GM12878 (cell line): ENCODE results near the gene NCAM1. TPM values are rescaled to one million over a fixed set of nuclear protein-coding genes. Genes with fewer than 3 reads are reported as not detected.

Experiments used
- ATAC-seq: fragments of 200-7000 bp; cut with Tn5 transposase; 3 replicates; pipeline ENCODE4 v1.9.1; 2020; ENCODE audit warnings: mild to moderate bottlenecking, moderate library complexity
- BruUV-seq: library from RNA; stranded (reverse); fragments of 400-500 nt; replicated peaks from 2 replicates; lab custom pipeline; 2021; lab: Mats Ljungman, UMichigan
- CTCF ChIA-PET: fragments of 300-600 bp; sonication (Branson Sonifier 250); formaldehyde crosslinking; extraction: SDS; loops from one replicate; lab custom pipeline; 2021; ENCODE audit warnings: inconsistent platforms; lab: Yijun Ruan, JAX
- POLR2A ChIA-PET: fragments of 350-600 bp; formaldehyde crosslinking; extraction: SDS; loops from one replicate; lab custom pipeline; 2021; ENCODE audit warnings: inconsistent platforms; lab: Charles Lee
- RAD21 ChIA-PET: fragments of 300-600 bp; sonication (Branson Sonifier 250); formaldehyde crosslinking; loops from one replicate; lab custom pipeline; 2023; ENCODE audit warnings: antibody characterized with exemption; ENCODE audit not compliant: unreplicated experiment; lab: Charles Lee
- SMC1A ChIA-PET: fragments of 300-600 bp; sonication (Branson Sonifier 250); formaldehyde crosslinking; loops from one replicate; lab custom pipeline; 2023; ENCODE audit not compliant: unreplicated experiment, uncharacterized antibody; lab: Charles Lee
- DNase-seq: peaks from one replicate; pipeline ENCODE4 v3.0.0-alpha.2; 2011; ENCODE audit warnings: low read depth, low spot score
- FAIRE-seq: peaks from 3 replicates; lab custom pipeline; 2011; peaks lifted over from hg19 to GRCh38; lab: Jason Lieb, UNC
- H2AFZ ChIP-seq: 2 replicates; pipeline ENCODE4 v1.6.0; 2011; ENCODE audit warnings: low read depth, low read length, control low read depth; ENCODE audit not compliant: control insufficient read depth
- H3K27ac ChIP-seq: 2 replicates; pipeline ENCODE4 v1.5.1; 2011; ENCODE audit warnings: control low read depth; ENCODE audit not compliant: control insufficient read depth, insufficient read depth
- H3K27me3 ChIP-seq, 2 experiments: replicated peaks in 1 of 2; 2 replicates each; pipeline versions ENCODE4 v1.6.0 to v1.6.1; 2011; ENCODE audit warnings: low read length in 1 of 2; ENCODE audit not compliant: control insufficient read depth in 2 of 2, insufficient read depth in 2 of 2
- H3K36me3 ChIP-seq, 2 experiments: 2 replicates each; pipeline ENCODE4 v1.5.1; 2011; ENCODE audit warnings: low read length in 1 of 2; ENCODE audit not compliant: control insufficient read depth in 2 of 2, insufficient read depth in 2 of 2
- H3K4me1 ChIP-seq: 2 replicates; pipeline ENCODE4 v1.6.1; 2011; ENCODE audit warnings: mild to moderate bottlenecking, low read length, moderate library complexity, mixed read lengths; ENCODE audit not compliant: control insufficient read depth, insufficient read depth
- H3K4me2 ChIP-seq: 2 replicates; pipeline ENCODE4 v1.6.0; 2011; ENCODE audit warnings: control low read depth; ENCODE audit not compliant: control insufficient read depth, insufficient read depth
- H3K4me3 ChIP-seq: fragments of 200-600 bp; sonication (generic); 2 replicates; pipeline ENCODE4 v1.5.1; 2016
- H3K79me2 ChIP-seq: 2 replicates; pipeline ENCODE4 v1.6.0; 2011; ENCODE audit warnings: low read length; ENCODE audit not compliant: control insufficient read depth, insufficient read depth
- H3K9ac ChIP-seq: 2 replicates; pipeline ENCODE4 v1.8.0; 2011; ENCODE audit warnings: low read length, control low read depth, mixed read lengths; ENCODE audit not compliant: control insufficient read depth, insufficient read depth
- H3K9me3 ChIP-seq: replicated peaks from 3 replicates; pipeline ENCODE4 v1.5.1; 2011; ENCODE audit warnings: mild to moderate bottlenecking, low read length; ENCODE audit not compliant: control insufficient read depth, insufficient read depth
- H4K20me1 ChIP-seq: 2 replicates; pipeline ENCODE4 v1.6.0; 2011; ENCODE audit not compliant: control insufficient read depth, insufficient read depth
- CBFB ChIP-seq: IDR thresholded peaks from 2 replicates; pipeline ENCODE4 v1.6.1; 2016; ENCODE audit warnings: antibody characterized with exemption, low read depth
- CREM ChIP-seq: IDR thresholded peaks from 2 replicates; pipeline ENCODE4 v1.6.1; 2014; ENCODE audit warnings: antibody characterized with exemption, low read depth
- ELK1 ChIP-seq: IDR thresholded peaks from 2 replicates; pipeline ENCODE4 v1.6.1; 2012; ENCODE audit warnings: low read depth, low read length, improper control_type of control experiment
- FOXM1 ChIP-seq: IDR thresholded peaks from 2 replicates; pipeline ENCODE4 v1.6.1; 2012; ENCODE audit warnings: low read depth, mild to moderate bottlenecking, inconsistent platforms, low read length, moderate library complexity
- HDAC2 ChIP-seq: fragments of 200-600 bp; sonication (generic); IDR thresholded peaks from 2 replicates; pipeline ENCODE4 v1.6.1; 2017
- JUND ChIP-seq: IDR thresholded peaks from 2 replicates; pipeline ENCODE4 v1.6.1; 2012; ENCODE audit warnings: low read depth, mild to moderate bottlenecking, low read length, improper control_type of control experiment, moderate library complexity
- MTA3 ChIP-seq: IDR thresholded peaks from 2 replicates; pipeline ENCODE4 v1.6.1; 2012; ENCODE audit warnings: low read length, inconsistent platforms, borderline replicate concordance
- PAX5 ChIP-seq: IDR thresholded peaks from 2 replicates; pipeline ENCODE4 v1.6.1; 2011; ENCODE audit warnings: low read depth, low read length, borderline replicate concordance
- RAD51 ChIP-seq: fragments of 450-650 bp; IDR thresholded peaks from 2 replicates; pipeline ENCODE4 v1.6.1; 2016; ENCODE audit warnings: moderate library complexity, mild to moderate bottlenecking, inconsistent platforms
- RB1 ChIP-seq: fragments of 450-650 bp; formaldehyde crosslinking; IDR thresholded peaks from 2 replicates; pipeline ENCODE4 v1.6.1; 2017; ENCODE audit warnings: mild to moderate bottlenecking, borderline replicate concordance
- RELB ChIP-seq: fragments of 450-650 bp; IDR thresholded peaks from 2 replicates; pipeline ENCODE4 v1.6.1; 2017; ENCODE audit warnings: low read depth, mild to moderate bottlenecking, moderate library complexity
- SUPT20H ChIP-seq: IDR thresholded peaks from 2 replicates; pipeline ENCODE4 v1.6.1; 2011; ENCODE audit warnings: low read depth, mild to moderate bottlenecking, low read length, moderate library complexity, borderline replicate concordance; ENCODE audit not compliant: control insufficient read depth
- ZBTB40 ChIP-seq: fragments of 450-650 bp; IDR thresholded peaks from 2 replicates; pipeline ENCODE4 v1.6.1; 2016; ENCODE audit warnings: mild to moderate bottlenecking, moderate library complexity, borderline replicate concordance
- ZSCAN29 ChIP-seq: fragments of 450-650 bp; IDR thresholded peaks from 2 replicates; pipeline ENCODE4 v1.6.1; 2017; ENCODE audit warnings: mild to moderate bottlenecking, moderate library complexity
- WGBS: methylation state at CpG from one replicate; pipeline ENCODE4 v1.1.6; 2016; ENCODE audit warnings: low lambda C conversion rate; ENCODE audit not compliant: insufficient replicate concordance, insufficient coverage; ENCODE audit errors: missing lambda C conversion rate; 5-methylcytosine and 5-hydroxymethylcytosine counted together
- in situ Hi-C: fragments of 300-500 bp; cut with MboI; formaldehyde crosslinking; loops from 9 replicates; pipeline ENCODE4 v1.14.3; 2018; ENCODE audit warnings: mixed read lengths
- intact Hi-C: fragments of 100-400 bp; cut with micrococcal nuclease; formaldehyde crosslinking; loops from one replicate; pipeline ENCODE4 v1.14.2; 2022; ENCODE audit not compliant: unreplicated experiment
- polyA plus RNA-seq, 11 experiments: library from polyadenylated mRNA; depleted of rRNA in 4 of 11; unstranded in 6 of 11; stranded (reverse) in 5 of 11; fragments of >200 nt; fragmentation: Nextera tagmentation in 4 of 11; fragmentation: Illumina TruSeq in 1 of 11; extraction: Ambion mirVana in 4 of 11; extraction: Trizol in 1 of 11; gene quantifications; 1 replicate in 1 of 11; 2 replicates in 10 of 11; pipeline versions ENCODE4 v1.2.1 to v1.2.3, GENCODE V29; 2011 to 2016; ENCODE audit warnings: inconsistent platforms in 2 of 11, missing spikeins in 2 of 11, low read depth in 1 of 11
- total RNA-seq, 4 experiments: library from RNA; depleted of rRNA in 3 of 4; stranded (reverse); fragments of >200 nt in 3 of 4; fragmentation: Illumina TruSeq in 1 of 4; extraction: Trizol in 1 of 4; gene quantifications; 2 replicates each; pipeline versions ENCODE4 v1.2.1 to v1.2.3, GENCODE V29; 2013 to 2021

Gene NCAM1
- total and polyA plus RNA-seq, 10 of the 15 experiments (the other 5 are each of a cell fraction or from before 2014, with no cell fraction given) = 0.10 to 0.23 (median 0.11) TPM; not detected in 7

DNA sequence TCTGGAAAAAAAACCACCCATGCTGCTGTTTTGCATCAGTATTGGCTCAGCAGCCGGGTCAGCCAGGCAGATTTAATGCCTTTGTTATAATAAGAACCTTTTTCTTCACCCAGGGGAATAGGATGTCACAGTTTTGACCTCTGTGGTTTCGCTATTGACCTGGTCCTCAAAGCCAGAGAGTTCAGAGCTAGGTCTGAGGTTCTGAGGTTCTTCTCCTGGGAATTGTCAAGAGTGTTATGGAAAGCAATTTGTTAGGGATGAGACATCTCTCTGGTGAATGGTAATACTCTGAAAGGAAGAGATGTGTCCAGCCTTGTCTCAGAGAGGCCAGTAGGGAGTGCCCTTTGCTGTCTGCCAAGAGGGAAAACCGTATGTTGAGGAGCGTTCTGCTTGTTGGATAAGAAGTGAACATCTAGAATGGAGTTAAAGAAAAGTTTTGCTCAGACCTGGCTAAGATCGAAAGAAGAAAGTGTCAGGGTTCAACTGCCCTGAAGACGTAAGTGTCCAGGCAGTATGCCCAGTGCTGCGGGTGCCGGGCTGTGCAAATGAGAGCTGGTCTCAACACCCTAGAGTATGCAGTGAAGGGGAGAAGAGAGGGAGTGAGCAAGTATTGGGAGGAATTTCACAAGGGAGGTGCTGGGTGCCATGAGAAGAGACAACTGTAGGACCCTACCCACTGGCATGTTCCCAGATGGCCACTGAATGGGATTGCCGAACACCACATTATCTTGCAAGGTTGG lies 202.2 kb downstream of the NCAM1 start (continued):
- no peak for TF ChIP-seq ZBTB40
- TF ChIP-seq MTA3 = no peak
- TF ChIP-seq RB1 = no peak
- no peak for TF ChIP-seq RELB

DNA sequence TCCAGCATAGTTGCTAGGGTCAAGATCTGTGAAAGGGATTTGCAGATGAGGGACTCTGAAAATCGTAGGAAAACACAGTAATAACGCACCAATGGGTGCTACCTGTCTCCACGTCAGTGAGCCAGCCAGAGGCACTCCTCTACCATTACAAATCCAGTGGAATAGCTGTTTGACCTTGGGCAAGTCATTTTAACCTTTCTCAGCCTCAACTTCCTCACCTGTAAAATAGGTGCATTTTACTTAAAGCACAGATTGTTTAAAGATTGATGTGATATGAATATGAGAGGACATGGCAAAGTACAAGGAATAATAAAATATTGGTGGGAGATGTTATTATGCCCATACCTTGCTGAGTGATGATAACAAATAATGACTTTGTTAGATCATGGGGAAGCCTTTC lies 205.1 kb downstream of the NCAM1 start:
- no peaks in the 10 kb centered on the region for H3K9me3 ChIP-seq
- no peak overlapping the region for H3K4me3 ChIP-seq
- in situ Hi-C loops (no loop called here), intact Hi-C loops (no loop called here)
- no peaks in the 10 kb centered on the region for H3K36me3 ChIP-seq
- ATAC-seq = no peak
- no TSS peak for BruUV-seq
- RAD21 ChIA-PET = no interaction called here
- H3K4me1 ChIP-seq = no peaks in the 10 kb centered on the region
- FAIRE-seq = no peak
- H4K20me1 ChIP-seq = no peaks in the 10 kb centered on the region
- SMC1A ChIA-PET = no interaction called here
- peaks cover 0 to 6% of the 10 kb centered on the region in 2 experiments; a peak in 2 of 4 replicates for H3K27me3 ChIP-seq
- TF ChIP-seq CREM (no peak), JUND (no peak), SUPT20H (no peak), ZSCAN29 (no peak), HDAC2 (no peak), FOXM1 (no peak), CBFB (no peak), ELK1 (no peak), RAD51 (no peak), PAX5 (no peak)
- no peak overlapping the region for H3K9ac ChIP-seq
- no peaks in the 10 kb centered on the region for H3K79me2 ChIP-seq
- H3K27ac ChIP-seq = no peak overlapping the region
- H3K4me2 ChIP-seq = no peak overlapping the region
- CTCF ChIA-PET = no interaction called here
- DNase-seq = no peak
- no peak overlapping the region for H2AFZ ChIP-seq
- POLR2A ChIA-PET = no interaction called here
- WGBS = 13% methylated on average over 3 of the region's 3 CpGs
